ENCODE measurements around the gene GSK3A. TPM values are rescaled to one million over a fixed set of nuclear protein-coding genes. Genes with fewer than 3 reads are reported as not detected.

The GSK3A gene
- total RNA-seq, 1 donor from 2014 or later: 54.7 TPM

GRCh38 chr19:42191855-42192254 is 50.5 kb downstream of the GSK3A start:
- no peak for DNase-seq (ENCODE audit: low spot score, unreplicated experiment)
- peaks cover 3% of the 10 kb centered on the region for H3K36me3 Mint-ChIP-seq (ENCODE audit: insufficient read depth)
- peaks cover 32% of the 10 kb centered on the region for H3K27me3 Mint-ChIP-seq
- no peaks in the 10 kb centered on the region for H3K4me1 Mint-ChIP-seq (ENCODE audit: low read depth)
- no peak overlapping the region for H3K4me3 Mint-ChIP-seq (ENCODE audit: low read depth)
- no peak overlapping the region for H3K27ac Mint-ChIP-seq
- TF ChIP-seq CTCF (IDR thresholded peaks at IDR 0.05; ENCODE audit: unreplicated experiment): no peak
- no peaks in the 10 kb centered on the region for H3K9me3 Mint-ChIP-seq (ENCODE audit: low read depth)

DNA sequence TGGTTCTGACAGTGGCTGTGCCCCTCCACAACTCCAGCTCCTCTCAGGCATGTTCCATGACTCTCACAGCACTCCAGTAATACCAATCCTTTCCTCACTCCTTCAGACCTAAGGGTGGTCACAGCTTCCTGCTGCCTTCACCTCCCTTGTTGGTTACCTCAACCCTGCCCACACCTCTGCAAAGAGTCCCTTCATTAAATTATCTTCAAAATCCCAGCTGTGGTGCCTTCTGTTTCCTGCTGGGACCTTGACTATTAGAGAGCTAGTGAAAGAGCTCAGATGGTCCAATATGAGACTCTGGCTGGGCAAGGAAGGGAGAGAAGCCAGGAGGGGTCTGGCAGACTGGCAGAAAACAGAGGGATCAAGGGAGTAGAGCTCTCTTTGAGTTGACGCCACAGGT is 51.1 kb downstream of the GSK3A start:
- Mint-ChIP-seq H3K9me3 (ENCODE audit: low read depth) (no peaks in the 10 kb centered on the region), H3K4me1 (ENCODE audit: low read depth) (no peaks in the 10 kb centered on the region), H3K4me3 (ENCODE audit: low read depth) (no peak overlapping the region), H3K36me3 (ENCODE audit: insufficient read depth) (peaks cover 2% of the 10 kb centered on the region), H3K27ac (no peak overlapping the region), H3K27me3 (peaks cover 37% of the 10 kb centered on the region)
- no peak for TF ChIP-seq CTCF (IDR thresholded peaks at IDR 0.05; ENCODE audit: unreplicated experiment)
- DNase-seq (ENCODE audit: low spot score, unreplicated experiment): no peak

GRCh38 chr19:42189133-42189532 is 53.3 kb downstream of the GSK3A start:
- H3K9me3 Mint-ChIP-seq (ENCODE audit: low read depth): no peaks in the 10 kb centered on the region
- TF ChIP-seq CTCF (IDR thresholded peaks at IDR 0.05; ENCODE audit: unreplicated experiment): no peak

GRCh38 chr19:42188665-42189064 is 53.7 kb downstream of the GSK3A start:
- H3K4me1 Mint-ChIP-seq (ENCODE audit: low read depth): no peaks in the 10 kb centered on the region
- H3K36me3 Mint-ChIP-seq (ENCODE audit: insufficient read depth): no peaks in the 10 kb centered on the region
- DNase-seq (ENCODE audit: low spot score, unreplicated experiment): no peak
- peaks cover 54% of the 10 kb centered on the region for H3K27me3 Mint-ChIP-seq
- H3K27ac Mint-ChIP-seq: no peak overlapping the region
- no peak for TF ChIP-seq CTCF (IDR thresholded peaks at IDR 0.05; ENCODE audit: unreplicated experiment)
- H3K4me3 Mint-ChIP-seq (ENCODE audit: low read depth): no peak overlapping the region
- no peaks in the 10 kb centered on the region for H3K9me3 Mint-ChIP-seq (ENCODE audit: low read depth)

More at GRCh38 chr19:42189133-42189532, 53.3 kb downstream of the GSK3A start:
- Mint-ChIP-seq H3K4me3 (ENCODE audit: low read depth) (no peak overlapping the region), H3K36me3 (ENCODE audit: insufficient read depth) (no peaks in the 10 kb centered on the region), H3K27ac (no peak overlapping the region), H3K27me3 (peaks cover 53% of the 10 kb centered on the region), H3K4me1 (ENCODE audit: low read depth) (no peaks in the 10 kb centered on the region)
- no peak for DNase-seq (ENCODE audit: low spot score, unreplicated experiment)

GRCh38 chr19:42185277-42185676 is 57.1 kb downstream of the GSK3A start:
- Mint-ChIP-seq H3K9me3 (ENCODE audit: low read depth) (no peaks in the 10 kb centered on the region), H3K27me3 (peaks cover 54% of the 10 kb centered on the region), H3K27ac (no peak overlapping the region), H3K4me3 (ENCODE audit: low read depth) (no peak overlapping the region), H3K36me3 (ENCODE audit: insufficient read depth) (no peaks in the 10 kb centered on the region), H3K4me1 (ENCODE audit: low read depth) (no peaks in the 10 kb centered on the region)
- no peak for TF ChIP-seq CTCF (IDR thresholded peaks at IDR 0.05; ENCODE audit: unreplicated experiment)
- no peak for DNase-seq (ENCODE audit: low spot score, unreplicated experiment)
